Thyroid gland (tissue), 4 donors: ENCODE data around the gene TANGO2.

Experiments used
- CTCF ChIP-seq, 6 experiments: fragments of 200-600 bp in 3 of 6; fragments of 450-650 bp in 3 of 6; sonication (generic) in 3 of 6; IDR thresholded peaks; one replicate each; pipeline ENCODE4 v1.5.1; 2016 to 2019; ENCODE audit warnings: antibody characterized with exemption in 6 of 6, mild to moderate bottlenecking in 2 of 6, inconsistent platforms in 1 of 6, moderate library complexity in 1 of 6
- POLR2A ChIP-seq, 2 donors: fragments of 450-650 bp; IDR thresholded peaks; one replicate each; pipeline ENCODE4 v1.6.1; 2017; ENCODE audit warnings: antibody characterized with exemption in 2 of 2, mild to moderate bottlenecking in 2 of 2, moderate library complexity in 1 of 2

GRCh38 chr22:20015971-20016733 lies 4.8 kb upstream of the TANGO2 start:
- TF ChIP-seq CTCF (IDR thresholded peaks at IDR 0.05), result no peak
- TF ChIP-seq POLR2A (IDR thresholded peaks at IDR 0.05), result no peak
